Activated naive CD4-positive, alpha-beta T cell treated with anti-CD3 and anti-CD28 coated beads, Interleukin-2, amount 50 U/mL, for 72 hours (primary cell): ENCODE data around the gene SLX1A. TPM values are rescaled to one million over a fixed set of nuclear protein-coding genes. Genes with fewer than 3 reads are reported as not detected.
"Not testable (repeated sequence)": the region's sequence is repeated elsewhere in the genome, so short reads cannot be mapped to it uniquely, and the experiment has no call there.

ENCODE experiments used
- ATAC-seq, 2 donors: fragments of 150-1000 bp; cut with Tn5 transposase; 2 replicates each; pipeline ENCODE4 v1.10.0; 2021; ENCODE audit warnings: mild to moderate bottlenecking in 2 of 2, moderate library complexity in 2 of 2
- DNase-seq, 2 donors: peaks; one replicate each; pipeline ENCODE4 v3.0.0; 2021 to 2022; ENCODE audit warnings: low spot score in 2 of 2
- H3K27ac Mint-ChIP-seq, 2 donors: one replicate each; pipeline ENCODE4 v1.8.0; 2022; ENCODE audit warnings: mild to moderate bottlenecking in 2 of 2, mixed read lengths in 2 of 2
- H3K36me3 Mint-ChIP-seq, 2 donors: one replicate each; pipeline ENCODE4 v1.8.0; 2022; ENCODE audit warnings: mixed read lengths in 2 of 2
- H3K9me3 Mint-ChIP-seq, 2 donors: one replicate each; pipeline ENCODE4 v1.8.0; 2022; ENCODE audit warnings: mixed read lengths in 2 of 2
- total RNA-seq, 2 donors: library from RNA; stranded (reverse); gene quantifications; one replicate each; pipeline ENCODE4 v1.2.3, GENCODE V29; 2022

Gene SLX1A
- 10 to 100 TPM; 46.4 to 84.7 TPM for total RNA-seq

DNA sequence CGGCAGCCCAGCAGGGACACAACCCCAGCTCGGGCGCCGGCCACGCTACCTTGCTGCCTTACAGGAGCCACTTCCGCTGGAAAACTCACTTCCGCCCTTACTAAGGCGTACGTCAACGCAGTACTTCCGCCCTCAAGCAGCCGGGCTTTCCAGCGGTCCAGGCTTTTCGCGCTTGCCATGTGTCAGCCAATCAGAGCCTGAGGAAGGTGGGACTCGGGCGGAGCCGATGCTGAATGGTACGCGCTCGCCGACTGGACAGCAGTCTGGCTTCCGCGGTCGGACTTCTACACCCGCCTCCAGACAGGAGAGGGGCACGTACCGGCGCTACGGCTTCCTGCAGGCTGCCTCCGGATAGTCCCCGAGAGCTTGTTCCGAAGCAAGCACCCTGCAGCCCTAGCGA is at the start of gene SLX1A, which contains the start of gene BOLA2B:
TSS of gene SLX1A (plus strand) at position 261 of the 400 bp plus-strand sequence. CDS start 210 bp downstream, outside the sequence.
TSS of gene BOLA2B (minus strand) at position 52 of the 400 bp plus-strand sequence. CDS start 71 bp downstream, outside the sequence.
- peak; percentile 89 to 90 for ATAC-seq
- not testable (repeated sequence) for H3K27ac Mint-ChIP-seq, H3K36me3 Mint-ChIP-seq, DNase-seq, H3K9me3 Mint-ChIP-seq

DNA sequence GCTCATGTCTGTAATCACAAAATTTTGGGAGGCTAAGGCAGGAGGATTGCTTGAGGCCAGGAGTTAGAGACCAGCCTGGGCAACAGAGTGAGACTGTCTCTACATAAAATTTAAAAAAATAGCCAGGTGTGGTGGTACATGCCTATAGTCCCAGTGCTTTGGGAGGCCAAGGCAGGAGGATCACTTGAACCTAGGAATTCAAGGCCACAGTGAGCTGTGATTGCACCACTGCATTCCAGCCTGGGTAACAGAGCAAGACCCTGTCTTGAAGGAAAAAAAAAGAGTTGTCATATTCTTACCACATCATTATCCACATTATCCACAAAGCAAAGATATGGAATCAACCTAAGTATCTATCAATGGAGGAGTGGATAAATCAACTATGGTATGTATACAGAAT is 49.7 kb upstream of the SLX1A start:
- DNase-seq (no peak), ATAC-seq (no peak)
- peaks cover 7 to 8% of the 10 kb centered on the region in 2 donors for H3K36me3 Mint-ChIP-seq
- peaks cover 0 to 3% of the 10 kb centered on the region in 2 donors for H3K9me3 Mint-ChIP-seq
- no peak overlapping the region for H3K27ac Mint-ChIP-seq

DNA sequence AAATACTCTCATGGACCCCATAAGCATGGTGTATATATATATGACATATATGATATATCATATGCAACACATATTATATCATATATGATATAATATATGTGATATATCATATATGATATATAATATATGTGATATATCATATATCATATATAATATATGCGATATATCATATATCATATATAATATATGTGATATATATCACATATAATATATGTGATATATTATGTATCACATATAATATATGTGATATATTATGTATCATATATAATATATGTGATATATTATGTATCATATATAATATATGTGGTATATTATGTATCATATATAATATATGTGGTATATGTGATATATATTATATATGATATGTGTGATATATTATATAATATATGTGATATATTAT is 48.8 kb upstream of the SLX1A start:
- H3K27ac Mint-ChIP-seq: no peak overlapping the region
- DNase-seq: no peak
- peaks cover 7 to 15% of the 10 kb centered on the region in 2 donors for H3K36me3 Mint-ChIP-seq
- peaks cover 4 to 7% of the 10 kb centered on the region in 2 donors for H3K9me3 Mint-ChIP-seq
- ATAC-seq: no peak

DNA sequence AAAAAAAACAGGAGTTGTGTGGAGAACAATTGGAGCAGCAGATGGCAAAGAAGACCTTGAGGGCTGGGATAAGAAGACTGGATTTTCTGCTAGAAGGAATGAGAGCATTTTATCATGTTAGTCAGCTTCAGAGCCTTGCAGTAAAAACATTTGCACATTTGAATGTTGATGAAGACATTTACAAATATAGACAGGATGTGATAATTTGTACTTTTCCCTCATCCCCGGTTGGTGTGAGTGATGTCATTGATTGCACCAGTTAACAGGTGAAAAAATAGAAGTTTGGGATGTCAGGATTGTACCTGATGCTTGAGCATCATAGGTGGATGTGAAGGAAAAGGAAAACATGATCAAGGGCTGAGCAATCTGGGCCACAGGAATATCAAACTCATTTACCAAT is 48.0 kb upstream of the SLX1A start:
- no peak overlapping the region for H3K27ac Mint-ChIP-seq
- no peak for DNase-seq
- H3K36me3 Mint-ChIP-seq: peaks cover 5 to 15% of the 10 kb centered on the region in 2 donors
- ATAC-seq: no peak
- H3K9me3 Mint-ChIP-seq: peaks cover 3 to 7% of the 10 kb centered on the region in 2 donors

DNA sequence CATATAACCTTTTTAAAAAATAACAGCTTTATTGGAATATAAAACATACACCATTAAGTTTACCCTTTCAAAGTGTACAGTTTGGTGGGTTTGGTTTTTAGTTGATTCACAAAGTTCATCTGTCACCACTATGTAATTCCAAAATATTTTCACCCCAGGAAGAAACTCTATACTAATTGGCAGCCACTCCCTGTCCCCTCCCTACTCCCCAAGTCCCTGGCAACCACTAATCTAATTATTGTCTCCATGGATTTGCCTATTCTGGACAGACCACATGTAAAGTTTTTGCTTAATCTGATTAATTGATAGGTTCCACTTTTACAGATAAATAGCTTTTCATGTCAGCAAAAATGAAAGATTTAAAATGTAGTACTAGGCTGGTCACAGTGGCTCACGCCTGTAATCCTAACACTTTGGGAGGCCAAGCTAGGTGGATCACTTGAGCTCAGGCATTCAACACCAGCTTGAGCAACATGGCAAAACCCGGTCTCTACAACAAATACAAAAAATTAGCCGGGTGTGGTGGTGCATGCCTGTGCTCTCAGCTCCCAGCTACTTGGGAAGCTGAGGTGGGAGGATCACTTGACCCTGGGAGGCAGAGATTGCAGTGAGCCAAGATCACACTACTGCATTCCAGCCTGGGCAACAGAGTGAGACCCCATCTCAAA is 45.7 kb upstream of the SLX1A start:
- Mint-ChIP-seq H3K9me3 (peaks cover 3 to 7% of the 10 kb centered on the region in 2 donors), H3K27ac (no peak overlapping the region), H3K36me3 (peaks cover 5 to 15% of the 10 kb centered on the region in 2 donors)
- no peak for ATAC-seq
- no peak for DNase-seq

DNA sequence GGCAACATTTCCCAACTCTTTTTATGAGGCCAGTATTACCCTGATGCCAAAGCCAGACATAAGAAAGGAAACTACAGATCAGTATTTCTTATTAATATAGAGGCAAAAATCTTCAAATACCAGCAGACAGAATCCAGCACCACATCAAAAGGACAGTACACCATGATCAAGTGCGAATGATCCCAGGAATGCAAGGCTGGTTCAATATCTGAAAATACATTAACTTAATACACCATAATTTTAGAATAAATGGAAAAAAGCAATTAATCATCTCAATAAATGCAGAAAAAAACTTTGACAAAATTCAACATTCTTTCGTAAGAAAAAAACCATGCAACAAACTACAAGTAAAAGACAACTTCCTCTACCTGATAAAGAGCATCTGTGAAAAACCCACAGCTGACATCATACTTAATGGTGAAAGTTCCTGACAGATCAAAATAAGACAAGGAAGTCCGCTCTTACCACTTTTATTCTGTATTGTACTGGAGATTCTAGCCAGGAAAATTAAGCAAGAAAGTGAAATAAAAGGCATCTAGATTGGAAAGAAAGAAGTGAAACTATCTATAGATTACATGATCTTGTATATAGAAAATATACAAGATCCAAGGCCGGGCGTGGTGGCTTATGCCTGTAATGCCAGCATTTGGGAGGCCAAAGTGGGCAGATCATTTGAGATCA is 44.3 kb upstream of the SLX1A start:
- peaks cover 5 to 15% of the 10 kb centered on the region in 2 donors for H3K36me3 Mint-ChIP-seq
- H3K9me3 Mint-ChIP-seq: peaks cover 3 to 7% of the 10 kb centered on the region in 2 donors
- H3K27ac Mint-ChIP-seq: no peak overlapping the region
- DNase-seq (no peak), ATAC-seq (no peak)

DNA sequence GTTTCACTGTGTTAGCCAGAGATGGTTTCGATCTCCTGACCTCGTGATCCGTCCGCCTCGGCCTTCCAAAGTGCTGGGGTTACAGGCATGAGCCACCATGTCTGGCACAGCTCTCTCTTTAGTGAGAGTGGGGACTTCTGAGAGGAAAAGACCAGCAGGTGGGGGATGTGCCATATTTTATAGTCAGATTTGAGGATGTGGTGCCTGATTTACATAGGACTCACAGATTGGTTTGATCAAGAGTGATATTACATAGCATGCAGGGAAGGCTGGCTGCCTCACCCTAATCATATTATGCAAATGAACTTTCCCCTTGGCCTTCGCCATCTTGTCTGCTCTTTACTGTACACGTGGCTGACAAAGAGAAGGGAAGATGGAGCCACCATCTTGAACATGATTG is 42.6 kb upstream of the SLX1A start:
- Mint-ChIP-seq H3K27ac (peak overlapping the region in 1 of 2 donors; percentile 14), H3K9me3 (peaks cover 3 to 7% of the 10 kb centered on the region in 2 donors), H3K36me3 (peaks cover 5 to 15% of the 10 kb centered on the region in 2 donors)
- ATAC-seq (no peak), DNase-seq (no peak)

DNA sequence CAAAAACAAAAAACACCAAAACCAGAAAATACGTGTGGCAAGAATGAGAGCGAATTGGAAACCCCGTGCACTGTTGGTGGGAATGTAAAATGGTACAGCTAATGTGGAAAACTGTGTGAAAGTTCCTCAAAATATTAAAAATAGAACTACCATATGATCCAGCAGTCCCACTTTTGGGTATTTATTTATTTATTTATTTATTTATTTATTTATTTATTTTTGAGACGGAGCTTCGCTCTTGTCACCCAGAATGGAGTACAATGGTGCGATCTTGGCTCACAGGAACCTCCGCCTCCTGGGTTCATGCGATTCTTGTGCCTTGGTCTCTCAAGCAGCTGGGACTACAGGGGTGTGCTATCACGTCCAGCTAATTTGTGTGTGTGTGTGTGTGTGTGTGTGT is 41.2 kb upstream of the SLX1A start:
- Mint-ChIP-seq H3K27ac (no peak overlapping the region), H3K36me3 (peaks cover 5 to 15% of the 10 kb centered on the region in 2 donors), H3K9me3 (peaks cover 3 to 7% of the 10 kb centered on the region in 2 donors)
- ATAC-seq (no peak), DNase-seq (no peak)

DNA sequence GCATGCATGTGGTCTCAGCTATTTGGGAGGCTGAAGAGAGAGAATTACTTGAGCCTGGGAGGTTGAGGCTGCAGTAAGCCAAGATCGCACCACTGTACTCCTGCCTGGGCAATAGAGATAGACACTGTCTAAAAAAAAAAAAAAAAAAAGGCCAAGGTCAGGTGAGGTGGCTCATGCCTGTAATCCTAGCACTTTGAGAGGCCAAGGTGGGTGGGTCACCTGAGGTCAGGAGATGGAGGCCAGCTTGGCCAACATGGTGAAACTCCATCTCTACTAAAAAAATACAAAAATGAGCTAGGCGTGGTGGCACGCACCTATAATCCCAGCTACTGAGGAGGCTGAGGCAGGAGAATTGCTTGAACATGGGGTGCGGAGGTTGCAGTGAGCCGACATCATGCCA is 38.5 kb upstream of the SLX1A start:
- ATAC-seq: no peak
- no peak for DNase-seq
- Mint-ChIP-seq H3K27ac (no peak overlapping the region), H3K9me3 (no peaks in the 10 kb centered on the region), H3K36me3 (no peaks in the 10 kb centered on the region)

DNA sequence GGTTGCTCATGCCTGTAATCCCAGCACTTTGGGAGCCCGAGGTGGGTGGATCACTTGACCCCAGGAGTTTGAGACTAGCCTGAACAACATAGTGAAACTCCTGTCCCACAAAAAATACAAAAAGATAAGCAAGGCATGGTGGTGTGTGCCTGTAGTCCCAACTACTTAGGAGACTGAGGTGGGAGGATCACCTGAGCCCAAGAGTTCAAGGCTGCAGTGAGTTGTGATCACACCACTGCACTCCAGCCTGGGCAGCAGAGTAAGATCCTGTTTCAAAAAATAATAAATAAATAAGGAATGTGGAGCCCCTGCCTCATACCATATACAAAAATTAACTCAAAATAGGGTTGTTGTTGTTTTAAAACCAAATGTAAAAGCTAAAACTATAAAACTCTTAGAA is 36.5 kb upstream of the SLX1A start:
- no peak for DNase-seq
- no peaks in the 10 kb centered on the region for H3K36me3 Mint-ChIP-seq
- no peak overlapping the region for H3K27ac Mint-ChIP-seq
- H3K9me3 Mint-ChIP-seq: no peaks in the 10 kb centered on the region
- no peak for ATAC-seq

DNA sequence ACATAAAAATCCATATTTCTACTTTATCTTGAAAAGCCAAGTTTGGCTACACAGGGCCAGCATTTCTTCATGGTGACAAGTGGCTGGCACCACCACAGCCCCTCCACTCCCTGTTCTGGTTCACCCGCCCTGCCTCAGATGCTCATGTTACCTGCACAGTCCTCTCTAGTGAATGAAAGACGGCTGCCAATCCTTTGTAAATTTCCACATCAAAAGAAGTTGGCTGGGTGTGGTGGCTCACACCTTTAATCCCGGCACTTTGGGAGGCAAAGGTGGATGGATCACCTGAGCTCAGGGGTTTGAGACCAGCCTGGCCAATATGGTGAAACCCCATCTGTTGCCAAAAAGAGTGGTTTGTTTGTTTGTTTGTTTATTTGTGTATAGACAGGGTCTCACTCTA is 30.1 kb upstream of the SLX1A start:
- Mint-ChIP-seq H3K36me3 (peaks cover 0 to 5% of the 10 kb centered on the region in 2 donors), H3K9me3 (peaks cover 0 to 5% of the 10 kb centered on the region in 2 donors), H3K27ac (peak overlapping the region in 1 of 2 donors; percentile 29)
- DNase-seq (no peak), ATAC-seq (no peak)

DNA sequence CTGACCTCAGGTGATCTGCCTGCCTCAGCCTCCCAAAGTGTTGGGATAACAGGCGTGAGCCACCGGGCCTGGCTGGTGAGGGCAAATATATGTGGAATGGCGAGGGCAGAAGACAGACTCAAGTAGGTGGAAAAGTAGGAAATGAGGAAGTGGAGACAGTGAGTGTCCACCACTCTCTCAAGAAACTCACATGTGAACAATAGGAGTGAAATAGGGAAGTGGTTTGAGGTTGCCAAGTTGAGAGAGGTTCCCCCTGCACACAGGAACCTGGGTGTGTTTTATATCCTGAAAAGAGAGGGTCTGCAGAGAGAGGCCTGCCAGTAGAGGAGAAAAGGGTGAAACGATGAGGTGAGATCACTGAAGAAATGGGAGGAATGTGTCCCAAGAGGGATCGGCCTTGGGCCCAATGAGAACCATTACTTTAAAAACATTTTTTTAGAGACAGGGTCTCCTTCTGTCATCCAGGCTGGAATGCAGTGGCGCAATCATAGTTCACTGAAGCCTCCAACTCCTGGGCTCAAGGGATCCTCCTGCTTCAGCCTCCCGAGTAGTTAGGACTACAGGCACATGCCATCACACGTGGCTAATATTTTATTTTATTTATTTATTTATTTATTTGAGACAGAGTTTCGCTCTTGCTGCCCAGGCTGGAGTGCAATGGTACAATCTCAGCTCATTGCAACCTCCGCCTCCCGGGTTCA is 27.3 kb upstream of the SLX1A start:
- H3K36me3 Mint-ChIP-seq: peaks cover 0 to 5% of the 10 kb centered on the region in 2 donors
- no peak for DNase-seq
- peak overlapping the region in 1 of 2 donors; percentile 49 for H3K27ac Mint-ChIP-seq
- peaks cover 0 to 5% of the 10 kb centered on the region in 2 donors for H3K9me3 Mint-ChIP-seq
- ATAC-seq: peak in 1 of 2 donors; percentile 74

DNA sequence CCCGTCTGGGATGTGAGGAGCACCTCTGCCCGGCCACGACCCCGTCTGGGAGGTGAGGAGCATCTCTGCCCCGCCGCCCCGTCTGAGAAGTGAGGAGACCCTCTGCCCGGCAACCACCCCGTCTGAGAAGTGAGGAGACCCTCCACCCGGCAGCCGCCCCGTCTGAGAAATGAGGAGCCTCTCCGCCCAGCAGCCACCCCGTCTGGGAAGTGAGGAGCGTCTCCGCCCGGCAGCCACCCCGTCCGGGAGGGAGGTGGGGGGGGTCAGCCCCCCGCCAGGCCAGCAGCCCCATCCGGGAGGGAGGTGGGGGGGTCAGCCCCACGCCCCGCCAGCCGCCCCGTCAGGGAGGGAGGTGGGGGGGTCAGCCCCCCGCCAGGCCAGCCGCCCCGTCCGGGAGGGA is 24.9 kb upstream of the SLX1A start:
- H3K36me3 Mint-ChIP-seq, H3K27ac Mint-ChIP-seq, H3K9me3 Mint-ChIP-seq, ATAC-seq, DNase-seq: not testable (repeated sequence)

DNA sequence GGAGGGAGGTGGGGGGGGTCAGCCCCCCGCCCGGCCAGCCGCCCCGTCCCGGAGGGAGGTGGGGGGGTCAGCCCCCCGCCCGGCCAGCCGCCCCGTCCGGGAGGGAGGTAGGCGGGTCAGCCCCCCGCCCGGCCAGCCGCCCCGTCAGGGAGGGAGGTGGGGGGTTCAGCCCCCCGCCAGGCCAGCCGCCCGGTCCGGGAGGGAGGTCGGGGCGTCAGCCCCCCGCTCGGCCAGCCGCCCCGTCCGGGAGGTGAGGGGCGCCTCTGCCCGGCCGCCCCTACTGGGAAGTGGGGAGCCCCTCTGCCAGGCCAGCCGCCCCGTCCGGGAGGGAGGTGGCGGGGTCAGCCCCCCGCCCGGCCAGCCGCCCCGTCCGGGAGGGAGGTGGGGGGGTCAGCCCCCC is 24.3 kb upstream of the SLX1A start:
- DNase-seq, ATAC-seq, H3K36me3 Mint-ChIP-seq, H3K9me3 Mint-ChIP-seq, H3K27ac Mint-ChIP-seq: not testable (repeated sequence)

DNA sequence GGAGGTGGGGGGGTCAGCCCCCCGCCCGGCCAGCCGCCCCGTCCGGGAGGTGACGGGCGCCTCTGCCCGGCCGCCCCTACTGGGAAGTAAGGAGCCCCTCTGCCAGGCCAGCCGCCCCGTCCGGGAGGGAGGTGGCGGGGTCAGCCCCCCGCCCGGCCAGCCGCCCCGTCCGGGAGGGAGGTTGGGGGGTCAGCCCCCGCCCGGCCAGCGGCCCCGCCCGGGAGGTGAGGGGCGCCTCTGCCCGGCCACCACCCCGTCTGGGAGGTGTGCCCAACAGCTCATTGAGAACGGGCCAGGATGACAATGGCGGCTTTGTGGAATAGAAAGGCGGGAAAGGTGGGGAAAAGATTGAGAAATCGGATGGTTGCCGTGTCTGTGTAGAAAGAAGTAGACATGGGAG is 23.5 kb upstream of the SLX1A start:
- not testable (repeated sequence) for DNase-seq, H3K27ac Mint-ChIP-seq, H3K9me3 Mint-ChIP-seq, ATAC-seq, H3K36me3 Mint-ChIP-seq

DNA sequence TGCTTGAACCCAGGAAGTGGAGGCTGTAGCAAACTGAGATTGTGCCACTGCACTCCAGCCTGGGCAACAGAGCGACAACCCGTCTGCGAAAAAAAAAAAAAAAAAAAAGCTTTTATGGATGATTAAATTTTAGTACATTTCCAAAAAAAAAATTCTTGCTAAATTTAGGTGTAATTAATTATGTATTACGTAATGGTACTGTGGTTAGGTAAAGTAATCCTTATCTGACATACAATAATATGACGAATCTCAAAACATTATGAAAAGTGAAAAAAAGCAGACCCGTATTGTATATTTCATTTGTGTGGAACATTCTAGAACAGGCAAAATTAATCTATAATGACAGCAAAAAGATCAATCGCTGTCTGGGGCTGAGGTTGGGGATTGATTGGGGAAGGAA is 20.6 kb upstream of the SLX1A start:
- ATAC-seq: no peak
- H3K36me3 Mint-ChIP-seq: no peaks in the 10 kb centered on the region

DNA sequence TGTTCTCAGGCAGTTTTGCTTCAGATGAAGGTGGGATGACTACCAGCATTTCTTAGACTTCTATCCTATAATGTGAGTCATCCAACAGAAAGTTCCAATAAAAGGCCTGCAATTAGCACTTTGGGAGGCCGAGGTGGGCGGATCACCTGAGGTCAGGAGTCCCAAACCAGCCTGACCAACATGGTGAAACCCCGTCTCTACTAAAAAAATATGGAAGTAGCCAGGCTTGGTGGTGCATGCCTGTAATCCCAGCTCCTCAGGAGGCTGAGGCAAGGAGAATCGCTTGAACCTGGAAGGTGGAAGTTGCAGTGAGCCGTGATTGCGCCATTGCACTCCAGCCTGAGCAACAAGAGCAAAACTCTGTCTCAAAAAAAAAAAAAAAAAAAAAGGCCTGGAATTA is 16.8 kb upstream of the SLX1A start:
- not testable (repeated sequence) for H3K36me3 Mint-ChIP-seq, H3K27ac Mint-ChIP-seq, DNase-seq, ATAC-seq, H3K9me3 Mint-ChIP-seq

More for the DNA sequence above, 20.6 kb upstream of the SLX1A start:
- Mint-ChIP-seq H3K27ac (no peak overlapping the region), H3K9me3 (no peaks in the 10 kb centered on the region)
- DNase-seq: no peak
